NB4 (cell line): ENCODE data around the gene QSER1.

ENCODE experiments used
- CTCF ChIP-seq: IDR thresholded peaks from one replicate; pipeline ENCODE4 v1.5.1; 2012; ENCODE audit warnings: low read depth, low read length
- MAX ChIP-seq: IDR thresholded peaks from 2 replicates; pipeline ENCODE4 v1.6.1; 2011; ENCODE audit warnings: low read depth, low read length
- MYC ChIP-seq: IDR thresholded peaks from 2 replicates; pipeline ENCODE4 v1.6.1; 2011; ENCODE audit warnings: low read depth, low read length
- POLR2A ChIP-seq: IDR thresholded peaks from 2 replicates; pipeline ENCODE4 v1.6.1; 2011; ENCODE audit warnings: mild to moderate bottlenecking; ENCODE audit not compliant: insufficient read length; ENCODE audit errors: extremely low read depth

- TF ChIP-seq POLR2A (no peak), CTCF (no peak), MYC (no peak), MAX (no peak)
These were observed 28.0 kb downstream of the QSER1 start for GRCh38 chr11:32920570-32920969.
